ENCODE measurements around the gene GPS2. TPM values are rescaled to one million over a fixed set of nuclear protein-coding genes. Genes with fewer than 3 reads are reported as not detected.
"Not testable (repeated sequence)": the region's sequence is repeated elsewhere in the genome, so short reads cannot be mapped to it uniquely, and the experiment has no call there.

Gene GPS2
- total and polyA plus RNA-seq, 12 donors: 49.1 to 105 (median 58.8) TPM

DNA sequence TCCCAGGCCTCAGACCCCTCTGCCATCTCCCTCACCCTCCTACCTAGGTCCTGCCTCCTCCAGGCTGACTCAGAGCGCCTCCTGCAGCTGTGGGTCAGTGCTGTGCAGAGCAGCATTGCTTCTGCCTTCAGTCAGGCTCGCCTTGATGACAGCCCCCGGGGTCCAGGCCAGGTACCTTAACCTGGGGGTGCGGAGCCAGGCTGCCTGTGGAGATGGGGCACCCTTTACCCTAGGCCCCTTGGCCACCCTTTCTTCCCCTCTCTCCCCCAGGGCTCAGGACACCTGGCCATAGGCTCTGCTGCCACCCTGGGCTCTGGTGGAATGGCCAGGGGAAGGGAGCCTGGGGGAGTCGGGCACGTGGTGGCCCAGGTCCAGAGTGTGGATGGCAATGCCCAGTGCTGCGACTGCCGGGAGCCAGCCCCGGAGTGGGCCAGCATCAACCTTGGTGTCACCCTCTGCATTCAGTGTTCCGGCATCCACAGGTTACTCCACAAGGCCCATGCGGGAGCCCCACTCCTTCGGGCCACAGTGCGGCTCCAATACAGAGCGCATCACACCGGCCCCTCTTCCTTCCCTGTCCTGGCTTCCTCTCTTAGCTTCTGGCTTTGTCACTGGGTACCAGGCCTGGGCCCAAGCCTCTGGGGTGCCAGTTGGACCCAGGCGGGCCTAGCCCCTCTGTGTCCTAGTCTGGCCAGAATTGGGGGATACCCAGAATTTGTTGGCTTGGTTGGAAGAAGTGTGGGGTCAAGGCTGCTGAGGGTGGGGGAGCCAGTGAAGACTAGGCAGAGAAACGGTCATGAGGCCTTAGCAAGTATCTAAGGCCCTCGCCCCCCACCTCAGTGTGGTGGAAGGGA, 31.8 kb upstream of the GPS2 start:
- no peak for TF ChIP-seq CTCF (IDR thresholded peaks at IDR 0.05)
- H3K36me3 ChIP-seq: peaks cover 0 to 44% (median 0%) of the 10 kb centered on the region in 9 donors
- no peak for DNase-seq
- intact Hi-C loops (cut with DNase I): loop anchor here in 3 of 10 donors (5.0 kb wide), 2 partner anchors 50 to 65 kb away; partner anchors contain the start of gene SLC2A4 (in 3 of the 3)
- H3K4me3 ChIP-seq: no peak overlapping the region
- peaks cover 2 to 27% (median 21%) of the 10 kb centered on the region in 9 donors for H3K4me1 ChIP-seq
- ATAC-seq: no peak
- 71 to 73% methylated on average over 18 of the region's 18 CpGs for WGBS, 2 donors
- H3K27ac ChIP-seq: no peak overlapping the region
- no peaks in the 10 kb centered on the region for H3K9me3 ChIP-seq
- H3K27me3 ChIP-seq: peaks cover 0 to 11% (median 0%) of the 10 kb centered on the region in 7 donors

DNA sequence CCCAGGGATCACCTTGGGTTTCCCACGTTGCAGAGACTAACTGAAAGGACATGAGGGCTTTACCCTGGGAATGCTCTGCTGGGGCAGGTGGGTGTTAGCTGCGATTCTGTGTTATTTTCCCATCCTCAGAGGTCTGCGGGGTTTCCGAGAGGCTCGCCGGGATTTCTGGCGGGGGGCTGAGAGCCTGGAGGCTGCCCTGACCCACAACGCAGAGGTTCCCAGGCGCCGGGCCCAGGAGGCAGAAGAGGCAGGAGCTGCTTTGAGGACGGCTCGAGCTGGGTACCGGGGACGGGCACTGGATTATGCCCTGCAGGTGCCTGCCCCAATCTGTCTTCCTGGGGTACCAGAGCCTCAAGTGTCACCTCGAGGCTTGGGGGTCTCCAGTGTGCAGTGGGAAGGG, 28.1 kb upstream of the GPS2 start:
- TF ChIP-seq CTCF (IDR thresholded peaks at IDR 0.05): no peak
- H3K4me1 ChIP-seq: peaks cover 0 to 11% (median 0%) of the 10 kb centered on the region in 9 donors
- no peak for ATAC-seq
- no peaks in the 10 kb centered on the region for H3K9me3 ChIP-seq
- peaks cover 0 to 32% (median 4%) of the 10 kb centered on the region in 7 donors for H3K27me3 ChIP-seq
- intact Hi-C loops (cut with DNase I): no loop called here
- H3K27ac ChIP-seq: no peak overlapping the region
- WGBS, 2 donors: 71 to 73% methylated on average over 15 of the region's 15 CpGs
- H3K36me3 ChIP-seq: peaks cover 0 to 71% (median 0%) of the 10 kb centered on the region in 9 donors
- no peak for DNase-seq
- no peak overlapping the region for H3K4me3 ChIP-seq

- no peaks in the 10 kb centered on the region for H3K9me3 ChIP-seq
- TF ChIP-seq CTCF (IDR thresholded peaks at IDR 0.05): no peak
- no peak overlapping the region for H3K4me3 ChIP-seq
- ATAC-seq (no peak), DNase-seq (no peak)
- 91 to 94% methylated on average over 13 of the region's 13 CpGs for WGBS, 2 donors
- peaks cover 0 to 59% (median 0%) of the 10 kb centered on the region in 9 donors for H3K36me3 ChIP-seq
- H3K27me3 ChIP-seq: peaks cover 0 to 46% (median 4%) of the 10 kb centered on the region in 7 donors
- no peak overlapping the region for H3K27ac ChIP-seq
- intact Hi-C loops (cut with DNase I): no loop called here
- H3K4me1 ChIP-seq: peaks cover 0 to 12% (median 0%) of the 10 kb centered on the region in 9 donors
Observed at GRCh38 chr17:7341842-7342241, 26.7 kb upstream of the GPS2 start.

GRCh38 chr17:7340179-7340578, 25.0 kb upstream of the GPS2 start:
- Histone ChIP-seq H3K27me3 (peaks cover 0 to 63% (median 18%) of the 10 kb centered on the region in 7 donors), H3K9me3 (no peaks in the 10 kb centered on the region), H3K4me3 (no peak overlapping the region), H3K27ac (no peak overlapping the region), H3K4me1 (peaks cover 0 to 24% (median 0%) of the 10 kb centered on the region in 9 donors), H3K36me3 (peaks cover 0 to 49% (median 0%) of the 10 kb centered on the region in 9 donors)
- ATAC-seq (no peak), DNase-seq (no peak)
- intact Hi-C loops (cut with DNase I): no loop called here
- 80% methylated on average over 2 of the region's 2 CpGs for WGBS, 2 donors
- no peak for TF ChIP-seq CTCF (IDR thresholded peaks at IDR 0.05)

DNA sequence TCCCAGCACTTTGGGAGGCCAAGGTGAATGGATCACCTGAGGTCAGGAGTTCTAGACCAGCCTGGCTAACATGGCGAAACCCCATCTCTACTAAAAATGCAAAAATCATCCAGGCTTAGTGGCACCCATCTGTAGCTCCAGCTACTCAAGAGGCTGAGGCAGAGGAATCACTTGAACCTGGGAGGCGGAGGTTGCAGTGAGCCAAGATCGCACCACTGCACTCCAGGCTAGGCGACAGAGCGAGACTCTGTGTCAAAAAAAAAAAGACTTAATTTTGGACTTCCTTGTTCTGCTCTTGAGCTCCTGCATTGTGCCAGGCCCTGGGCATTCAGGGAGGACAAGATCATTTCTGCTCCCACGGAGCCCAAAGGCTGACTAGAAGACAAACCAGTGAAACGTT, 22.4 kb upstream of the GPS2 start:
- intact Hi-C loops (cut with DNase I); DNase-seq; H3K9me3 ChIP-seq; ATAC-seq: not testable (repeated sequence)
- Histone ChIP-seq H3K36me3 (peaks cover 0 to 36% (median 0%) of the 10 kb centered on the region in 9 donors), H3K27me3 (peaks cover 0 to 63% (median 28%) of the 10 kb centered on the region in 7 donors), H3K4me3 (peak overlapping the region in 1 of 10 donors; percentile 61), H3K27ac (peak overlapping the region in 1 of 10 donors; percentile 90), H3K4me1 (peaks cover 0 to 24% (median 0%) of the 10 kb centered on the region in 9 donors)
- 78 to 86% methylated on average over 7 of the region's 7 CpGs for WGBS, 2 donors

Data from heart right ventricle (tissue), 16 donors.